HL-60 (cell line): ENCODE results near the gene MAST3.

Experiments used
- GABPA ChIP-seq: IDR thresholded peaks from 2 replicates; pipeline ENCODE4 v1.6.1; 2012; ENCODE audit warnings: low read depth
- POLR2AphosphoS5 ChIP-seq: IDR thresholded peaks from 2 replicates; pipeline ENCODE4 v1.6.1; 2012; ENCODE audit warnings: low read depth
- SPI1 ChIP-seq: IDR thresholded peaks from 2 replicates; pipeline ENCODE4 v1.6.1; 2012; ENCODE audit warnings: low read depth, mild to moderate bottlenecking, borderline replicate concordance
- TF ChIP-seq, protein P1 (sequence below): IDR thresholded peaks from one replicate; pipeline ENCODE4 v1.5.1; 2011; ENCODE audit warnings: low read length, control low read depth, inconsistent platforms; ENCODE audit not compliant: insufficient read depth
- TF ChIP-seq, protein P2 (sequence below): IDR thresholded peaks from 2 replicates; pipeline ENCODE4 v1.6.1; 2012; ENCODE audit warnings: low read depth; ENCODE audit not compliant: insufficient replicate concordance

DNA sequence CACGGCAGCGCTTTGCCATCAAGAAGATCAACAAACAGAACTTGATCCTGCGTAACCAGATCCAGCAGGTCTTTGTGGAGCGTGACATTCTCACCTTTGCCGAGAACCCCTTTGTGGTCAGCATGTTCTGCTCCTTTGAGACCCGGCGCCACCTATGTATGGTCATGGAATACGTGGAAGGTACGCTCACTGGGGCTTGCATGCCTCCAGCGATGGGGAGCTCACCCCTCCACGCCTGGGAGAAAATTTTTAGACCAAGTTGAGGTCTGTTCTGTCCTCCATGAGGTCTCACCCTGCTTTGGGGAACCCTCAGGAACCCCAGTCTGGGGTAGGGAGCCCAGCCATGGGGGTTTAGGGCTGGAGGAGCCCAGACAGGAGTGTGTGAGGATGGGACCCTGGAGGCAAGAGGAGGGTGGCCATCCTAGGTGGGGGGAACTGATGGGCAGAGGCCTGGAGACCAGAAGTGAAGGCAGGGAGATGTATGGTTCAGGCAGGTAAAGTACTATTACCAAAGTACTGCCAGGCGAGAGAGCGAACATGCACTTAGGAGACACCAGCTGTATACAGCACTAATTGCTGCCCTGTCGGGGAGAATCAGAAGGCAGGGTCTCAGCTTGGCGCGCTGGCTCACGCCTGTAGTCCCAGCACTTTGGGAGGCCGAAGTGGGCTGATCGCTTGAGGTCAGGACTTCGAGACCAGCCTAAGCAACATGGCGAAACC is 33.1 kb downstream of the MAST3 start:
- no peak for TF ChIP-seq POLR2AphosphoS5
- TF ChIP-seq, protein P1, sequence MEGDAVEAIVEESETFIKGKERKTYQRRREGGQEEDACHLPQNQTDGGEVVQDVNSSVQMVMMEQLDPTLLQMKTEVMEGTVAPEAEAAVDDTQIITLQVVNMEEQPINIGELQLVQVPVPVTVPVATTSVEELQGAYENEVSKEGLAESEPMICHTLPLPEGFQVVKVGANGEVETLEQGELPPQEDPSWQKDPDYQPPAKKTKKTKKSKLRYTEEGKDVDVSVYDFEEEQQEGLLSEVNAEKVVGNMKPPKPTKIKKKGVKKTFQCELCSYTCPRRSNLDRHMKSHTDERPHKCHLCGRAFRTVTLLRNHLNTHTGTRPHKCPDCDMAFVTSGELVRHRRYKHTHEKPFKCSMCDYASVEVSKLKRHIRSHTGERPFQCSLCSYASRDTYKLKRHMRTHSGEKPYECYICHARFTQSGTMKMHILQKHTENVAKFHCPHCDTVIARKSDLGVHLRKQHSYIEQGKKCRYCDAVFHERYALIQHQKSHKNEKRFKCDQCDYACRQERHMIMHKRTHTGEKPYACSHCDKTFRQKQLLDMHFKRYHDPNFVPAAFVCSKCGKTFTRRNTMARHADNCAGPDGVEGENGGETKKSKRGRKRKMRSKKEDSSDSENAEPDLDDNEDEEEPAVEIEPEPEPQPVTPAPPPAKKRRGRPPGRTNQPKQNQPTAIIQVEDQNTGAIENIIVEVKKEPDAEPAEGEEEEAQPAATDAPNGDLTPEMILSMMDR = no peak
- TF ChIP-seq, protein P2, sequence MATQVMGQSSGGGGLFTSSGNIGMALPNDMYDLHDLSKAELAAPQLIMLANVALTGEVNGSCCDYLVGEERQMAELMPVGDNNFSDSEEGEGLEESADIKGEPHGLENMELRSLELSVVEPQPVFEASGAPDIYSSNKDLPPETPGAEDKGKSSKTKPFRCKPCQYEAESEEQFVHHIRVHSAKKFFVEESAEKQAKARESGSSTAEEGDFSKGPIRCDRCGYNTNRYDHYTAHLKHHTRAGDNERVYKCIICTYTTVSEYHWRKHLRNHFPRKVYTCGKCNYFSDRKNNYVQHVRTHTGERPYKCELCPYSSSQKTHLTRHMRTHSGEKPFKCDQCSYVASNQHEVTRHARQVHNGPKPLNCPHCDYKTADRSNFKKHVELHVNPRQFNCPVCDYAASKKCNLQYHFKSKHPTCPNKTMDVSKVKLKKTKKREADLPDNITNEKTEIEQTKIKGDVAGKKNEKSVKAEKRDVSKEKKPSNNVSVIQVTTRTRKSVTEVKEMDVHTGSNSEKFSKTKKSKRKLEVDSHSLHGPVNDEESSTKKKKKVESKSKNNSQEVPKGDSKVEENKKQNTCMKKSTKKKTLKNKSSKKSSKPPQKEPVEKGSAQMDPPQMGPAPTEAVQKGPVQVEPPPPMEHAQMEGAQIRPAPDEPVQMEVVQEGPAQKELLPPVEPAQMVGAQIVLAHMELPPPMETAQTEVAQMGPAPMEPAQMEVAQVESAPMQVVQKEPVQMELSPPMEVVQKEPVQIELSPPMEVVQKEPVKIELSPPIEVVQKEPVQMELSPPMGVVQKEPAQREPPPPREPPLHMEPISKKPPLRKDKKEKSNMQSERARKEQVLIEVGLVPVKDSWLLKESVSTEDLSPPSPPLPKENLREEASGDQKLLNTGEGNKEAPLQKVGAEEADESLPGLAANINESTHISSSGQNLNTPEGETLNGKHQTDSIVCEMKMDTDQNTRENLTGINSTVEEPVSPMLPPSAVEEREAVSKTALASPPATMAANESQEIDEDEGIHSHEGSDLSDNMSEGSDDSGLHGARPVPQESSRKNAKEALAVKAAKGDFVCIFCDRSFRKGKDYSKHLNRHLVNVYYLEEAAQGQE = no peak
- no peak for TF ChIP-seq GABPA
- TF ChIP-seq SPI1 = no peak
